Measurements from ENCODE around the gene MYBPH.

MYBPH gene

GRCh38 chr1:203181586-203182386, 6.2 kb upstream of the MYBPH start:
- no peak for DNase-seq (ENCODE audit: low read depth in 1 of 2, low spot score in 1 of 2)
- in situ Hi-C loops (cut with HindIII; ENCODE audit: low pct_unique_long_range_greater_than_20kb, low sequenced_read_pairs) = no loop called here
- no peak for TF ChIP-seq JUND (IDR thresholded peaks at IDR 0.05; ENCODE audit: low read depth)

- no peak for TF ChIP-seq JUND (IDR thresholded peaks at IDR 0.05; ENCODE audit: low read depth)
- in situ Hi-C loops (cut with HindIII; ENCODE audit: low pct_unique_long_range_greater_than_20kb, low sequenced_read_pairs) = no loop called here
- no peak for DNase-seq (ENCODE audit: low read depth in 1 of 2, low spot score in 1 of 2)
Observed at GRCh38 chr1:203180611-203181330, 5.1 kb upstream of the MYBPH start.

- in situ Hi-C loops (cut with HindIII; ENCODE audit: low pct_unique_long_range_greater_than_20kb, low sequenced_read_pairs) = no loop called here
- no peak for TF ChIP-seq JUND (IDR thresholded peaks at IDR 0.05; ENCODE audit: low read depth)
- no peak for DNase-seq (ENCODE audit: low read depth in 1 of 2, low spot score in 1 of 2)
Observed at GRCh38 chr1:203179667-203180005, 4.0 kb upstream of the MYBPH start.

GRCh38 chr1:203178821-203179666, 3.4 kb upstream of the MYBPH start:
- in situ Hi-C loops (cut with HindIII; ENCODE audit: low pct_unique_long_range_greater_than_20kb, low sequenced_read_pairs) = no loop called here
- no peak for TF ChIP-seq JUND (IDR thresholded peaks at IDR 0.05; ENCODE audit: low read depth)
- DNase-seq (ENCODE audit: low read depth in 1 of 2, low spot score in 1 of 2) = no peak

- DNase-seq (ENCODE audit: low read depth in 1 of 2, low spot score in 1 of 2) = no peak
- TF ChIP-seq JUND (IDR thresholded peaks at IDR 0.05; ENCODE audit: low read depth) = no peak
- in situ Hi-C loops (cut with HindIII; ENCODE audit: low pct_unique_long_range_greater_than_20kb, low sequenced_read_pairs) = no loop called here
Observed at GRCh38 chr1:203178083-203178482, 2.5 kb upstream of the MYBPH start.

GRCh38 chr1:203177470-203178039, 1.9 kb upstream of the MYBPH start:
- no peak for TF ChIP-seq JUND (IDR thresholded peaks at IDR 0.05; ENCODE audit: low read depth)
- no peak for DNase-seq (ENCODE audit: low read depth in 1 of 2, low spot score in 1 of 2)
- in situ Hi-C loops (cut with HindIII; ENCODE audit: low pct_unique_long_range_greater_than_20kb, low sequenced_read_pairs) = no loop called here

- no peak for DNase-seq (ENCODE audit: low read depth in 1 of 2, low spot score in 1 of 2)
- in situ Hi-C loops (cut with HindIII; ENCODE audit: low pct_unique_long_range_greater_than_20kb, low sequenced_read_pairs) = no loop called here
- no peak for TF ChIP-seq JUND (IDR thresholded peaks at IDR 0.05; ENCODE audit: low read depth)
Observed at GRCh38 chr1:203177036-203177405, 1.4 kb upstream of the MYBPH start.

- in situ Hi-C loops (cut with HindIII; ENCODE audit: low pct_unique_long_range_greater_than_20kb, low sequenced_read_pairs) = no loop called here
- DNase-seq (ENCODE audit: low read depth in 1 of 2, low spot score in 1 of 2) = no peak
- no peak for TF ChIP-seq JUND (IDR thresholded peaks at IDR 0.05; ENCODE audit: low read depth)
Observed at GRCh38 chr1:203176273-203177035, 828 bp upstream of the MYBPH start.

- DNase-seq (ENCODE audit: low read depth in 1 of 2, low spot score in 1 of 2) = no peak
- in situ Hi-C loops (cut with HindIII; ENCODE audit: low pct_unique_long_range_greater_than_20kb, low sequenced_read_pairs) = no loop called here
- no peak for TF ChIP-seq JUND (IDR thresholded peaks at IDR 0.05; ENCODE audit: low read depth)
Observed at GRCh38 chr1:203175827-203176241, 208 bp upstream of the MYBPH start.

- in situ Hi-C loops (cut with HindIII; ENCODE audit: low pct_unique_long_range_greater_than_20kb, low sequenced_read_pairs) = no loop called here
- no peak for DNase-seq (ENCODE audit: low read depth in 1 of 2, low spot score in 1 of 2)
- TF ChIP-seq JUND (IDR thresholded peaks at IDR 0.05; ENCODE audit: low read depth) = no peak
Observed at GRCh38 chr1:203174324-203174985, 1.2 kb downstream of the MYBPH start.

- DNase-seq (ENCODE audit: low read depth in 1 of 2, low spot score in 1 of 2) = no peak
- no peak for TF ChIP-seq JUND (IDR thresholded peaks at IDR 0.05; ENCODE audit: low read depth)
- in situ Hi-C loops (cut with HindIII; ENCODE audit: low pct_unique_long_range_greater_than_20kb, low sequenced_read_pairs) = no loop called here
Observed at GRCh38 chr1:203173566-203173965, 2.1 kb downstream of the MYBPH start.

Measured in T47D (cell line).